Tibial nerve (tissue), 4 donors: ENCODE results near the gene GSTK1. TPM values are rescaled to one million over a fixed set of nuclear protein-coding genes. Genes with fewer than 3 reads are reported as not detected.
"Not testable (repeated sequence)": the region's sequence is repeated elsewhere in the genome, so short reads cannot be mapped to it uniquely, and the experiment has no call there.

Experiments used
- DNase-seq, 2 donors: peaks; one replicate each; pipeline ENCODE4 v3.0.0-alpha.2; 2019; ENCODE audit warnings: low spot score in 2 of 2
- H3K27ac ChIP-seq, 4 donors: fragments of 200-600 bp; sonication (generic) in 3 of 4; one replicate each; pipeline ENCODE4 v1.5.1; 2017 to 2019; ENCODE audit warnings: mild to moderate bottlenecking in 1 of 4
- H3K27me3 ChIP-seq, 2 donors: fragments of 200-600 bp; sonication (generic) in 1 of 2; one replicate each; pipeline versions ENCODE4 v1.5.1 to v1.6.0; 2017 to 2019
- H3K36me3 ChIP-seq, 3 donors: fragments of 200-600 bp; sonication (generic); one replicate each; pipeline ENCODE4 v1.5.1; 2018 to 2019
- H3K4me1 ChIP-seq, 4 donors: fragments of 200-600 bp; sonication (generic) in 3 of 4; one replicate each; pipeline ENCODE4 v1.5.1; 2017 to 2019
- H3K4me3 ChIP-seq, 4 donors: fragments of 200-600 bp; sonication (generic) in 3 of 4; one replicate each; pipeline ENCODE4 v1.5.1; 2017 to 2019; ENCODE audit warnings: mild to moderate bottlenecking in 1 of 4, moderate library complexity in 1 of 4
- H3K9me3 ChIP-seq, 4 donors: fragments of 200-600 bp; sonication (generic) in 3 of 4; one replicate each; pipeline ENCODE4 v1.5.1; 2017 to 2019
- EP300 ChIP-seq, 2 donors: sonication (generic); formaldehyde crosslinking; IDR thresholded peaks; one replicate each; pipeline ENCODE4 v1.6.1; 2017; ENCODE audit warnings: antibody characterized with exemption in 2 of 2, mild to moderate bottlenecking in 1 of 2
- POLR2A ChIP-seq, 2 donors: fragments of 450-650 bp; IDR thresholded peaks; one replicate each; pipeline ENCODE4 v1.6.1; 2017; ENCODE audit warnings: antibody characterized with exemption in 2 of 2, mild to moderate bottlenecking in 2 of 2, moderate library complexity in 2 of 2
- WGBS, 2 donors: methylation state at CpG; one replicate each; pipeline ENCODE4 v1.1.5; 2018; 5-methylcytosine and 5-hydroxymethylcytosine counted together
- total RNA-seq, 4 donors: library from RNA; depleted of rRNA; stranded (reverse); fragments of >200 nt; gene quantifications; one replicate each; pipeline ENCODE4 v1.1.0, GENCODE V29; 2016
- TF ChIP-seq, protein P1 (sequence below), 5 experiments: fragments of 200-600 bp in 3 of 5; fragments of 450-650 bp in 2 of 5; sonication (generic) in 3 of 5; IDR thresholded peaks; one replicate each; pipeline ENCODE4 v1.5.1; 2016 to 2019; ENCODE audit warnings: antibody characterized with exemption in 5 of 5, mild to moderate bottlenecking in 3 of 5, moderate library complexity in 2 of 5

GSTK1 gene
- 100 to 1,000 TPM; 149 to 202 (median 161) TPM for total RNA-seq

- peak within 1 kb of the TSS; percentile 59 to 91 (median 76) for H3K4me3 ChIP-seq
- no peaks in the 10 kb centered on the region for H3K9me3 ChIP-seq
- TF ChIP-seq EP300 (IDR thresholded peaks at IDR 0.05) (peak; percentile 18 to 79), POLR2A (IDR thresholded peaks at IDR 0.05) (peak; percentile 26 to 72)
- TF ChIP-seq, protein P1, sequence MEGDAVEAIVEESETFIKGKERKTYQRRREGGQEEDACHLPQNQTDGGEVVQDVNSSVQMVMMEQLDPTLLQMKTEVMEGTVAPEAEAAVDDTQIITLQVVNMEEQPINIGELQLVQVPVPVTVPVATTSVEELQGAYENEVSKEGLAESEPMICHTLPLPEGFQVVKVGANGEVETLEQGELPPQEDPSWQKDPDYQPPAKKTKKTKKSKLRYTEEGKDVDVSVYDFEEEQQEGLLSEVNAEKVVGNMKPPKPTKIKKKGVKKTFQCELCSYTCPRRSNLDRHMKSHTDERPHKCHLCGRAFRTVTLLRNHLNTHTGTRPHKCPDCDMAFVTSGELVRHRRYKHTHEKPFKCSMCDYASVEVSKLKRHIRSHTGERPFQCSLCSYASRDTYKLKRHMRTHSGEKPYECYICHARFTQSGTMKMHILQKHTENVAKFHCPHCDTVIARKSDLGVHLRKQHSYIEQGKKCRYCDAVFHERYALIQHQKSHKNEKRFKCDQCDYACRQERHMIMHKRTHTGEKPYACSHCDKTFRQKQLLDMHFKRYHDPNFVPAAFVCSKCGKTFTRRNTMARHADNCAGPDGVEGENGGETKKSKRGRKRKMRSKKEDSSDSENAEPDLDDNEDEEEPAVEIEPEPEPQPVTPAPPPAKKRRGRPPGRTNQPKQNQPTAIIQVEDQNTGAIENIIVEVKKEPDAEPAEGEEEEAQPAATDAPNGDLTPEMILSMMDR (IDR thresholded peaks at IDR 0.05), result no peak
- H3K27me3 ChIP-seq, result no peaks in the 10 kb centered on the region
- peak; percentile 66 to 70 for DNase-seq
- 1% methylated on average over 37 to 38 of the region's 48 CpGs for WGBS, 2 donors
- H3K4me1 ChIP-seq, result peaks cover 0 to 35% (median 18%) of the 10 kb centered on the region in 4 donors
- H3K36me3 ChIP-seq, result peaks cover 0 to 19% (median 0%) of the 10 kb centered on the region in 3 donors
- H3K27ac ChIP-seq, result peak within 1 kb of the TSS; percentile 49 to 94 (median 88)
Measured at GRCh38 chr7:143263266-143264195, at the start of gene GSTK1. Gene GSTK1 (plus strand): TSS chr7:143263441. CDS start chr7:143263514, 73 bp downstream.

DNA sequence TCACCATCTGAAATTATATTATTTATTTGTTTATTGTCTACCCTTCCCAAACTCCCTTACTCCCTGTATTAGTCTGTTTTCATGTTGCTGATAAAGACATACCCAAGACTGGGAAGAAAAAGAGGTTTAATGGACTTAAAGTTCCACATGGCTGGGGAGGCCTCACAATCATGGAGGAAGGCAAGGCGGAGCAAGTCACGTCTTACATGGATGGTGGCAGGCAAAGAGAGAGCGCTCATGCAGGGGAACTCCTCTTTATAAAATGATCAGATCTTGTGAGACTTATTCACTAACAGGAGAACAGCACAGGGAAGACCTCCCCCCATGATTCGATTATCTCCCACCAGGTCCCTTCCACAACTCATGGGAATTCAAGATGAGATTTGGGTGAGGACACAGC, 49.8 kb upstream of the GSTK1 start:
- not testable (repeated sequence) for H3K4me1 ChIP-seq, DNase-seq, H3K9me3 ChIP-seq, H3K36me3 ChIP-seq, H3K27me3 ChIP-seq, H3K27ac ChIP-seq, H3K4me3 ChIP-seq
- 95 to 97% methylated on average over 4 of the region's 4 CpGs for WGBS, 2 donors

DNA sequence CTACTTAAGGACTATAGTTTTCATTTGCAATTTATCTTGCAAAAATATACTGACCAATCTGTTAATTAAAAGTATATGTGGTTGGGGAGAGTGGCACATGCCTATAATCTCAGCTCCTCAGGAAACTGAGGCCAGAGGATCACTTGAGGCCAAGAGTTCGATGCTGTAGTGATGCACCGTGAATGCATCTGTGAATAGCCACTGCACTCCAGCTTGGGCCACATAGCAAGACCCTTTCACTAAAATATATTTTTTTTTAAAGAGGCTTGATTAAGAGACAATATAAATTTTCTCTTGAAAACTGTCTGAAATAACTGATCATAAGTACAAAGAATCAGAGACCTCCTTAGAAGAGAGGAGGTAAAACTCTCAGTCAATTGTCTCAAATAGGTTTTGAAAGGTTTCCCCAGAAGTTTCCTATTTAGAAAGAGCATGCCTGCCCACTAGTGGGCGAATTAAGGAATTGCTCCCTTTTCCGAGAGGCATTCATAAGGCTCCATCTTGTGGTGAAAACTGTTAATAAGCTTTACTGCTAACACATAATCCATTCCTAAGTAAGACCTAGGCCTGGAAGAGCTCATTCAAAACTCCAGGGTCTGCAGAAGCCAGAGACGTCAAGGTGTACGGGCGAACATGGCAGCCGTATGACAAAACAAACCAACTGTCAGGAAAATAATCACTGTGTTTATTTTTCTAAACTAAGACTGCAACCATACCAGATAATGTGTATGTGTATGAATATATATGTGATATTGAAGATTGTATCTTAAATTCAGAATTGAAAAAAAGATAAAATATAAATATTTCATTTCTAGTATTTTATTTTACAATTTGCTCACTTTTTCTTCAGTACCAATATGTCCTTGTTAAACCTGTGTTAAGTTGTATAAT, 48.2 kb upstream of the GSTK1 start:
- no peaks in the 10 kb centered on the region for H3K9me3 ChIP-seq
- WGBS, 2 donors, result 21 to 22% methylated on average over 8 of the region's 8 CpGs

DNA sequence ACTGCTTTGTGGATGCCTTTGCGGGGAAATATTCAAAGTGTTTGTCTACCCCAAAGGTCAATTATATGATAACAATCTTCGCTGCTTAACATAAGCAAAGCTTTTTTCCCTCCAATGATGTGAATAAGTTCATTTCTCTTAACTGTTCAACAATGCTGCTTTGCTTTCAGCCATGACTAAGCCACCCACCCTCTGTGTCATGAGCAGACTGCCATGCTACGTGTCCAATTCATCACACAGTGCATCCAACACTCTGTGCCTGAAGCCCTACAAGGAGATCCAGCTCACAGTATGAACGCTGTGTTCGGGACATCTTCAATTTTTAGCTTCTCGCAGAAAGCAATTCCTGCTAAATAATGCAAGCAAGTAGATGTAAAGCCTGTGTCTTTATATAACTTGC, 47.1 kb upstream of the GSTK1 start:
- DNase-seq, result no peak
- Histone ChIP-seq H3K27ac (no peak overlapping the region), H3K9me3 (no peaks in the 10 kb centered on the region), H3K27me3 (no peaks in the 10 kb centered on the region), H3K4me3 (no peak overlapping the region), H3K36me3 (no peaks in the 10 kb centered on the region), H3K4me1 (no peaks in the 10 kb centered on the region)
- TF ChIP-seq, protein P1 (IDR thresholded peaks at IDR 0.05), result no peak
- TF ChIP-seq EP300 (IDR thresholded peaks at IDR 0.05), result no peak
- no peak for TF ChIP-seq POLR2A (IDR thresholded peaks at IDR 0.05)
- WGBS, 2 donors, result 57 to 59% methylated on average over 6 of the region's 6 CpGs

More for the DNA sequence above, 48.2 kb upstream of the GSTK1 start:
- Histone ChIP-seq H3K27ac (no peak overlapping the region), H3K27me3 (no peaks in the 10 kb centered on the region), H3K36me3 (no peaks in the 10 kb centered on the region), H3K4me1 (no peaks in the 10 kb centered on the region), H3K4me3 (no peak overlapping the region)
- DNase-seq, result peak in 1 of 2 donors; percentile 63
- TF ChIP-seq POLR2A (IDR thresholded peaks at IDR 0.05), result no peak
- TF ChIP-seq, protein P1 (IDR thresholded peaks at IDR 0.05), result peak; percentile 97 to 99 (median 98)
- TF ChIP-seq EP300 (IDR thresholded peaks at IDR 0.05), result no peak

DNA sequence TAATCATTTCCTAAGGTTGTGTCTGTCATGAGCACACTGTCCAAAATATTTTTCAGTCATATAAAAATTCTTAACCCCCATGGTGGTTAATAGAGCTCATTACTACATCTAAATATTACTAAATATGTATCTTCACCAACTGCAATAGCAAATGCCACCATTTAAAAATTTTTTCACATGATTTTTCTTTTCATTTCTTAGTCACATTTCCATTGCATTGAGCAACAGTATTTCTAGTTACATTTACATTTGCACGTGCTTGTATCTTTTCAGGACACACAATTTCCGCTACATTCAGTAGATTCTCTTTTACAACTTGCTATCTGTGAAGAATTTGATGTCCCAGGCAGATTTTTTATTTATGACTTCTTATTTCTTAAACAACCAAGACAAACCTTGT, 46.6 kb upstream of the GSTK1 start:
- H3K27me3 ChIP-seq, result no peaks in the 10 kb centered on the region
- H3K4me3 ChIP-seq, result no peak overlapping the region
- no peaks in the 10 kb centered on the region for H3K4me1 ChIP-seq
- no peaks in the 10 kb centered on the region for H3K36me3 ChIP-seq
- no peak overlapping the region for H3K27ac ChIP-seq
- TF ChIP-seq POLR2A (IDR thresholded peaks at IDR 0.05) (no peak), EP300 (IDR thresholded peaks at IDR 0.05) (no peak)
- TF ChIP-seq, protein P1 (IDR thresholded peaks at IDR 0.05), result no peak
- H3K9me3 ChIP-seq, result no peaks in the 10 kb centered on the region
- DNase-seq, result no peak
- 88 to 93% methylated on average over 2 of the region's 2 CpGs for WGBS, 2 donors
